ENCODE data around the gene LTBP1.
A peak's percentile ranks its signal among the peaks of the same experiment; 100 is the strongest.

Gene LTBP1

DNA sequence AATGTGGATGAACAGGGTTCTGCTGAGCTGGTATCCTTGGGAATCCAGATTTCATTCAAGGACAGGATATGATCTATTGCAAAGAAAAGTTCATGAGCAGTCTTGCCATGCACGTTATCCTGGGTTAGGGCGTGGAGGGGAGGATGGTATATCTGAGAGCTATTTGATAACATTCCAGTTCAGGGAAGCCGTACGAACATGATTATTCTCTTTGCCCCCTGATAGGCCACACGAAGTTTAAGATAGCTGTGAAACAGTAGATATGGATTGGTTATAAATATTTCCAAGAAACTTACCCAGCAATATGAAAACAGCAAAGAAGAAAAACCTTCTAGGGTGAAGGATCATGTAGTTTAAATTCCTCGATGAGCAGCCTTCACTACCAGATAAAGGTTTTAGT lies 171.9 kb downstream of the LTBP1 start:
- DNase-seq (ENCODE audit: low spot score), result no peak

DNA sequence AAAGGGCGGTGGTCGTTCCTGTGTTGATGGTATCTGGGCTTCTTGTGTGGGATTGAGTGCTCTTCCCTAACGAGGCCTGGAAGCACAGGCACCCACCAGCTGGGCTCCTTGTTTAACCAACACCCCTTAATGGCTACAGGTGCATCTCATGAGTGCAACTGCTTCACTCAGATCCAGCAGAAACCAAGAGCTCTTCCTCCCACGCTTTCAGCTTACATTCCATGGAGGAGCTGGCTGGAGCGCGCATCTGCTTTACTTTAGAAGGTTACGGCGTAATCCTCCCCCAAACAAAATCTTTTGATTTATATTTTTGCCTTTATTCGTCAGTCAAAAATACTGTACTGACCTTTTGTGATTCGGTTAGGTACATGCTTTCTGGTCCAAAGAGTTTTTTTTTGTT lies 174.7 kb downstream of the LTBP1 start:
- DNase-seq (ENCODE audit: low spot score), result no peak

DNA sequence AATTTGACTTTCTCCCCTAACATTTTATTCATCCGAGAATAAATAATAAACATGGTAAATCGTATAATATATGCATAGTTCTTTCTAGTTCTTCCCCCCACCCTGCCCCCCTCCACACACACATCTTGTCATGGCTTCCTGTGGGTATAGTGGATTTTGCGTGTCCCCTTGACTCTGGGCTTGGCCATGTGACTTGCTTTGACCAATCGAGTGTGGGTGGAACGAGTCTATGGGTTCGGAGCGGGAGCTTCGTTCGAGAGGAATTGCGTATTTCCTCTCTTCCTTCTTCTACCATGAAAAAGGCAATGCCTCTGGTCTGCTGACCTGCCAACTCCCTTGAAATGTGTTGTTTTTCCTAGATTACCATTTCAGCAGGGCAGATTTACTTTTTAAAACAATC lies 175.2 kb downstream of the LTBP1 start:
- DNase-seq (ENCODE audit: low spot score), result no peak

DNA sequence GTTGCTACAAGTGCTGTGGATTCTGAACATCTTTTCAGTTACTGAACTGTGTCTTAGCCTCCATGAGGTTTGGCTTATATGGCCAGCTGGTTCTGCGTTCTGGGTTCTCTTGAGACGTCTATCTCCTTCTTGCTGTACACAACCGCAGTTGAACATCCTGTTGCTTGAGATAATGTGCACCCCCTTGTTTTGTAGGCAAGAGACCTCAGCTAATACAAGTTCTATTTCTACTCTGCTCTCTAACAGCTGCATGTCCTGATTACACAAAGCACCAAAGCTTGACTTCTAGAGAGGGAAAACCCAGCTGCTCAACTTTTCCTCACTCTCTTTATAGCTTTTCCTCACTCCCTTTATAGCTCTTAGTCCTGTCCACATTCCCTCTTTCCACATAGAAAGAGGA lies 176.0 kb downstream of the LTBP1 start:
- DNase-seq (ENCODE audit: low spot score), result no peak

DNA sequence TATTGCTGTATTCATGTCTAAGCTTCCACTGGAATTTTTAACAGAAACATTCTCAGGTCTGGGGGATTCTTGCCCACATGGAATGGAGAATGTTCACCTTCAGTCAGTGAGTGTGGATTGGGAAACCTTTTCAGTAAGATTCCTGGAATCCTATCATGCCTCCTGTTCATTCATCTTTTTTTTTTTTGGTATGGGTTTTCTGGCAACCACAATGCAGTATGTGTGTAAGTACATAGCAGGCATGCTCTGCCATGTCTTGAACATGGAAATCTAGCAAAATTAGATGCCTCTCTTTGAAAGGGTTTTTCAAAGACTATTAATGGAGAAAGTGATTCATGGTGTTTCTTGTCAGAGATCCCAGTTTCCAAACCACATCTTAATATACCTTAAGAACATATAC lies 176.5 kb downstream of the LTBP1 start:
- no peak for DNase-seq (ENCODE audit: low spot score)

DNA sequence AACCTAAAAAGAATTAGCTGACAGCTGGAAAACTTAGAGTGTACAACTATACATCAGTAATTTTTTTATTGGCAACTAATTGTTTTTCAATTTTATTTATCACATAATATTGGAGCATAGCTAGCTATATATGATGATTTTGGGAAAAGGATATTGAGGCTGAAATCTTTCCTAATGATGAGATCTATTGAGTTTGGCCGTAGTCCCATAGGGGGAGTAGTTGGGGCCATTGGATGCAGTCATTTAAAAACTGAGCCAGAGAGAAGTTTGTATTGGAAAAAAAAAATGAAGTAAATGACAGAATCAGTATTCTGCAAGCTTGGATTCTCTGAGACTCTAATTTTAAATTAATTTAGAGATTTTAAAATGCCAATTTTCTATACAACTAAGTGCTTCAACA lies 179.8 kb downstream of the LTBP1 start:
- DNase-seq (ENCODE audit: low spot score), result no peak

DNA sequence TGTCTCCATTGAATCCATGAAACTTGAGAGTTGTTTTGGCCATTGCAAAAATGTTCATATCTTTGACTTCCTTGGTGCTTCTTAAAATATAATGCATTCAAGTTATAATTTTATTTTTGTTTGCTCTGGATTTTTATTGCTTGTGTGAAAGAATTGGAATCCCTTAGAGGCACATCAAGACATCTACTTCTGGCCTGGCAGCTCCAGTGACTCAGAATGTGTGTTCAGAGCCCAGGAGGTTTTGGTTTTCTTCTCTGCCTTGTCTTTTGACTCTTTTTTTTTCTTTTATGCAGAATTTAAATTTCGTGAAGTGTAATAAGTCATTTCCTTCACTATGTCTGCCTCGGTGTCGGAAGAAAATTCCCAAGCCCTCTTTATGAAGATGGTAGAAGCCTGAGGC lies 180.2 kb downstream of the LTBP1 start:
- DNase-seq (ENCODE audit: low spot score), result no peak

DNA sequence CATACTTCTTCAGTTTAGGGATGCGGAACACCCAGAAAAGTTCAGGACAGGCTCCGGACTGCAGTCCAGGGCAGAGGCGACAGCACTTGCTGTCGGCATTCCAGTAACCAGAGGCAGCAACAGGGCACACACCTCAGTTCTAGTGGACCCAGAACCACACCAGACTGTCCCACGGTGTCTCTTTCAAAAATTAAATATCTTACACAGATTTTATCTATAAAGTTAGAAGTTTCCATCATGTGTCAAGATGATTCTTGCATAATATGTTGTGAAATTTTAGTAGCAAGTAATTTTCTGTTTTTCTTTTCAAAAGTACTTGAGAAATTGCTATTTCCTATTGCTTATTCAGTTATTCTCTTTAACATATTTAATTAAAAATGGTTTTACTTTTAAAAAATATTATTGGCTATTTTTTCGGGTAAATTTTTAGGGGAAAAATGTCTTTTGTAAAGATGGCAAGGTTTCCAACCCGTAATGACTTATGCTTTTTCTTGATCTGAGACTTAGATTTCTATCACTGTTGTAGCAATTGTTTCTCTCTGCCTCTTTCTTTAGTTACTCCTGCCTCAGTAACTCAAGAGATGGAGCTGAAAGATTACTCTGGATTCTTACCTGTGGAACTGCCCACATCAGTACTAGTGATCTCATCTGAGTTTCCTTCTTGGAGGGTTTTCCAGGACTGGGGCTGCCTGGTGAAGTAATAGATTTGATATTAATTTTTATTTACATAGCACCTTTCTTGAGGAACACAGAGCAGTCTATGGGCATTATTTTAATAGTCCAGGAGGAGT lies 182.7 kb downstream of the LTBP1 start:
- DNase-seq (ENCODE audit: low spot score), result no peak

DNA sequence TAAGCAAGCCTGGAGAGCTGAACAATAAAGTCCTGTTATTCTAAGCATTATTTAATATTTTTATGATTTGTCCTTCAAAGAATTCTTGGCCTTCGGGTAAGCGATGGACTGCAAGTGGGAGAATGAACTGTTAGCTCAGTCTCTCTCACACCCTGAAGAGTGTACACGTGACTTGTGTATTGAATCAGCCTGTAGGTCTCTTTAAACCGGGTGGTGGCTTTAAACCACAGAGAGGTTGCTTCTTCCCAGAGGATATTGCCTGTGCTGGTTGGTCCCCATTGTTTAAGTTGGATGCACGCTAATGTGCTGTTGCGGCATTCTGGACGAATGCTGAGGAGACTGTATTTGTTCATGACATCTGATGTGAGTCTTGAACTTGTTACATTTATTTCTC lies 183.3 kb downstream of the LTBP1 start:
- DNase-seq (ENCODE audit: low spot score), result no peak

DNA sequence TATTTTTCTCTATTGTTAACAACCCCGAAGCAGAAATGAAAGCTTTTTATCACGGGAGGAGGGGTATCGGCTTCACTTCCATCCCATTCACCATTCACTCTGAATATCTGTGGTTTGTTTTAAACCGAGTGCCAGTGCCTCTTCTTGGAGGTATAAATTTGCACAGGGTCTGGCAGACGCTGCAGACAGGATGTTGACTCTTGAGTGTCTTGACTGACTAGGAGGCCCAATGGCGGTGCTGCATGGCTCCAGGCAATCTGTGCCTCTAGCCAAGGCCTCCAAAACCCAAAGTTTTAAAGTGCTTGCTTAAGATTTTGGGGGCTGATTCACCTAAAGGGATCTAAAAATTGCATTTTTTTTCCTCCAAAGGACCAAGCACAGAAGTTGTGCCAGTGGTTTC lies 183.8 kb downstream of the LTBP1 start:
- DNase-seq (ENCODE audit: low spot score), result no peak

DNA sequence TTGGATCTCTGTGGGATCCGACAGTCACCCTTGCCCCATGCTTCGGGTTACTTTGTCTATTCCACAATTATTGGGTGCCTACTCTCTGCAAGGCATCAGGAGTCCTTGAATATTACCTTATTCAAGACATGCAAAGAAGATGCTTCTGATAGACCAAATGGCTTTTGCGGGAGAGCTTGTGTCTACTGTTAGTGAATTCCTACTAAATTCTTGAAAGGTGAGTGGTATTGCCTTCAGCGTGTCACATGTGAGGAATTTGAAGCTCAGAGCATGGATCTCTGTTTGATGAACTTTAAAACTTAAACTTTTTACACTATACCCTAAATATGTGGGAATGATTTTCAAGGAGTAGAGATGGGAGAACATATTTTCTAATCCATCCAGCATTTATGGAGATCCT lies 184.4 kb downstream of the LTBP1 start:
- no peak for DNase-seq (ENCODE audit: low spot score)

DNA sequence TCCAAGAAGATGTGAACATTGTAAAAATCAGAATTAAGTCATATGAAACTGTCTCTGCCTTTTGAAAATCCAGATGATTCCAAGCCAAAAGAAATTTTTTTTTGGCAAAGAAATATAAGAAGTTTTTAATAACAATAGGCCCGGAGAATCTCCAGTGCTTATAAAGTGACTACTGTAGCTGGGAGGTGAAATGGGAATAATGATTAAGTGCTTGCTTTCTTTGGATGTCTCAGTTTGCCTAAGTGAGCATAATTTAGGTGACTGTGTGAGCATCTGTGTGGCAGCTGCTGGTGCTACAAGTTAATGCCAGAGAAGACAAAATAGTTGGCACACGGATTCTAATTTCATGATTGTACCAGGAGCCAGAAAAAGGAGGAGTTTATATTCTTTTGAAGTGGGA lies 185.0 kb downstream of the LTBP1 start:
- DNase-seq (ENCODE audit: low spot score), result no peak

DNA sequence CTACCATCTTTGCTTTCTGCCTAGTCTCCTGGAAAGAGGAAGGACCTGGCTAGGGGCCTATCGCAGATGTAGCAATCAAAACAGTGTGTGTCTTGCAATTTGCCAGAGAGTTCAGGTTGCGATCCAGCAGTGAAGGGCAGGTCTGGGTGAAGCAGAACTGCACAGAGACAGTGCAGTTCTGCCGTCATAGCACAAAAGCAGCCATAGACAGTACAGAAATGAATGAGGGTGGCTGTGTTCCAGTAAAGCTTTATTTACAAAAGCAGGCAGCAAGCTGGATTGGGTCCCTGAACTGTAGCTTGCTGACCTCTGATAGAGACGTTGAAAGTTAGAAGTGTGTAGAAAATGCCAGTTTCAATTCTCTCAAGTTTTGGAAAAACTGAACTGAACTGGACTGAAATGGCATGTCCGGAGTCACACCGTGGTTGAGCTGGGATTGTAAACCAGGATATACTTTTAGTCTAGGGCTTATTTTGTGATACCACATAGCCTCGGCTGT lies 186.8 kb downstream of the LTBP1 start:
- no peak for DNase-seq (ENCODE audit: low spot score)

DNA sequence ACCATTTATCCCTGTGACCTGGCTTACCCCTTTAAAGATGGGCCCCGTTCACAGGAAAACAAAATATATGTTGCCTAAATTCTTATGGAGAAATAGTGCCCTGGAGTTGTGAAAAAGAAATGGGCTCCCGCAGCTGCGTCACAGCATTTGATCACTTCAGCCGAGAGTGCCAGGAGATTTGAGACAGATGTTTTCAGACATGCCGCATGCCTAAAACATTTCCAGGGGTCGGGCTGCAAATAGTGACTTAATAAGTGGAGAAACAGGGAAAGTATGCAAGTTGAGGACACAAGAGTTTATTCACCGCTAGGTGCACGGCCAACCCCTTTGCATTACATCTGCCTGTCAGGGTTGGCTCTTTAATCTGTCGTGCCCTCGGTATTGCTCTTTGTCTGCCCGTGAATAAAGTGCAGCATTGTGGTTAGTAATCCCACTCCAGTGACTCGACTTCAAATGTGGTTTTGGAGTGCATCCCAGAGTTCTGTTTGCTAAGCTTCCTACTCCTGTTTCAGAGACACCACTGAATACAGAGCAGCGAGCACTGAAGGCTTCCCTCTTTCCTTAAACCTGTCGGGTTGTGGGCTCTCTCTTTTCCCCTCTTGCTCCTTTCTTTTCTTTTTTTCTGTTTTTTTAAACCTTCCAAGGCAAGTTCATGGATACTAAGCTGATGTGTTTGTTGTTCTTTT lies 187.5 kb downstream of the LTBP1 start:
- DNase-seq (ENCODE audit: low spot score), result peak; percentile 39

DNA sequence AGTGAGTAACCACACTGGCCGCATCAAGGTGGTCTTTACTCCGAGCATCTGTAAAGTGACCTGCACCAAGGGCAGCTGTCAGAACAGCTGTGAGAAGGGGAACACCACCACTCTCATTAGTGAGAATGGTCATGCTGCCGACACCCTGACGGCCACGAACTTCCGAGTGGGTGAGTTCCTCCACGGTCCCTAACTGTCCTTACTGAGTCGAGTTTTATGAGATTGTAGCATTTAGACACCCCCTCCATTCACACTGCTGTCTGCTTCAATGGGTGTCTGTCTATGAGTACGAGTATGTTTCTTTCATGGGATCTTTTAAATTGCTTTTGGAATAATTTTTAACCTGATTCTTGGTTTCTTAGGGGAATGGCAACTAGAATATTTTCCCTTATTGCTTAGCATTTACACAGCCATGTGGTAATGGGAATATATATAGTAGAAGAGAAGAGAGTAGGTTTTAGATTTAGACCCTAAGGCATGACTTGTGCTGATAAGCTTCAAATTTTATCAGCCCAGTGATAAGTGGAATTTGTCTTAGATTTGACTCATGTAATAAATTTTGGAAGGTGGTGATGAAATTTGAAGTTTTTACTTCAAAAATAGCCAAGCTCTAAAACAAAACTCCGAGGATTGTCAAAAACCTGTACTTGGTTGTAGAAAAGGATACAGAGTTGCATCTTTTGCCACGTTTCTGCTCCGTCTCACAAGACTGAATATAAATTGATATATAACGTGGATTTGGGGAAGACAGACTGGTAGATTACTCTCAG lies 188.2 kb downstream of the LTBP1 start:
- DNase-seq (ENCODE audit: low spot score), result no peak

DNA sequence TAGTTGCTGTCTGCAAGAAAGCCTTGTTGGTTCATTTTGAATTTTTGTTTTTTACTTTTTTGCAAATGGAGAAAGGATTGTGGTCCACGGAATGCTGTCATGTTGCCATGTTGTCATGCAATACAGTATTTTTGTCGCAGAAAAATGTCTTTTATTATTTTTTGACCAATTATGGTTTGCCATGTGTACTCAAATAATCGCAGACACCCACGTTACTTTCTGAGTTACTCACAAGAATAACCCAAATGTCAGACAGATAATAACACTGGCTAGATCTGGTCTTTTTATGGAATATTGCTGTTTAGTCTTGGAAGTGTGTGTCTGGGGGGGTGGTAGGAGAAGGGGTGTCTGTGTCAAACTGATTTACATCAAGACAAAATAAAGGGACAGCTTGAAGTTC lies 188.9 kb downstream of the LTBP1 start:
- no peak for DNase-seq (ENCODE audit: low spot score)

DNA sequence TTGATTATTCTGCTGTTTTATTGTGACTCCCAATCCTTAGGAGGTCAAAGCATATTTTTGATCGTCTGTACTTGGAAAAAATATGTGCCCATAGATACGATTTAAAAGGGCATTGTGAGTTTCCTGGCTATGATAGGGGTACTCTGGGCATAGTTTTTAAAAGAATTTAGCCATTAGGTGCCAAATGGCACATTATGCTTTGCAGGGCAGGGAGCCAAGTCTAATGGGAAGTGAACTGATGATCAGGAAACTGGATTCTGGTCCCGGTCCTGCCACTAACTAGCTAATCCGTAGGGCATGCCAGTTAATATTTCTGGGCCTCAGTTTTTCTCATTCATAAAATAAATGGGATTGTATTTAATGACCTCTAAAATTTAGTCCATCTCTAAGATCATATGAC lies 189.3 kb downstream of the LTBP1 start:
- no peak for DNase-seq (ENCODE audit: low spot score)

DNA sequence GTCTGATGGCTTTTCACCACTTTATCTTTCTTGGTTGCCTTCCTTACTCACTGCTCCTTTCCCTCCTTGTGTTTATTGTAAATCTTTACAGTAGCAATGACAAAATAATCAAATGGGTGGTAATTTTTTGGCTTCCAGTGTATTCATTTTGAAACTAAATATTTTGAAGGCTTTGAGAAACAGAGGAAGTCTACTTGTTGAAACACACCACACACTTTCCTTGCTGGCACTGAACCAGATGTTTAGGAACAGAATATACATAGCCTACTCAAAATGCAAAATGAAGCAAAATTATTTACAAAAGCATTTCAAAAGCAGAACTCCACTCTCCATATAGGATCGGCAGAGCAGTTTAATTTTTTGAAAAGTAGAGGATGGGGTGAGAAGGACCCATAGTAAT lies 189.8 kb downstream of the LTBP1 start:
- DNase-seq (ENCODE audit: low spot score), result no peak

DNA sequence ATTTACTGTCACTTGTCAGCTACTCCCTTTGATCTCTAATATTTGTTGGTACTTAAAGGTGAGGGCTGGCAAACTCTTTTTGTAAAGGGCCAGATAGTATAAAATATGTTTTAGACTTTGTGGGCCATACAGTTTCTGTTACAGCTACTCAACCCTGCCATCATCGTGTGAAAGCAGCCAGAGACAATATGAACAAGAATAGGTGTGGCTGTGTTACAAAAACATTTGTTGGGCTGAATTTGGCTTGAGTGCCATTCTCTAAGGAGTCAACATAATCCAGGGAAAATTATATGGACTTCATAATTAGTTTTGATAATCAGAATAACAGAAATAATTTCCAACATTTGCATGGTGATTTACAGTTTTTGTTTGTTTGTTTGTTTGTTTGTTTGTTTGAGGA lies 190.6 kb downstream of the LTBP1 start:
- DNase-seq (ENCODE audit: low spot score), result no peak

DNA sequence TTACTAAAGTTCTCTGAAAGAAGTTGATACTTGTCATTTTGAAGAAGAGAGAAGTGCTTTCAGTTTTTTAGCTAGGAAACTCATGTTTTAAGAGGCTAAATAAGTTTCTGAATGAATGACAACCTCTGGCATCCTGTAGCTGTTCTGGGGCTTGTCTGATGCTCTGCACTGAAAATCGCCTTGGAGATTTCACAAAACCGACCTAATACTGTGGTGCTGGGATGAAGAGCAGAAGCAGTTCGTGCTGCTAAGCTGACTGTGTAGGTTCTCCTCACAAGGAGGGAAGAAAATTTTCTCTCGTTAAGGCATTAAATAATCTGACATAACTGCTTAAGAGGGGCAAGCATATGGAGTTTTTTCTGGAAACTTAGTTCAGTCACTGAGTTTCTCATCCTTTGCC lies 193.2 kb downstream of the LTBP1 start:
- no peak for DNase-seq (ENCODE audit: low spot score)

DNA sequence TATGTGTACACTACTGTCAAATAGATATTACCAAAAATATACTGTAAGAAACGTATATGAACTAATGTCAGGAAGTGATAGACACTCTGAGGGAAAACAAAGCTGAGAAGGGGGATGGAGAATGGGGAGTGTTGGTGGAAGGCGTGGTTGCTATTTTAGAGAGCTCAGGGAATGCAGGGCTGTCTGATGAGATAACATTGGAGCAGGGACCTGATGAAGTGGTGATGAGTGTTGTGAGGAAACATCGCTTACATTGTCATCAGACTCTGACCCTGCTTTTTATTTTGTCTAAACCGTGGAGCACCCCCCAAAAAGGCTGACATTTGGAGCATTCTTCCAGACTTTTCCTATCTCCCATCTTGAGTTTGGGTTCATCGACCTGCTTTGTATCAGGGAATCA lies 194.7 kb downstream of the LTBP1 start:
- no peak for DNase-seq (ENCODE audit: low spot score)

DNA sequence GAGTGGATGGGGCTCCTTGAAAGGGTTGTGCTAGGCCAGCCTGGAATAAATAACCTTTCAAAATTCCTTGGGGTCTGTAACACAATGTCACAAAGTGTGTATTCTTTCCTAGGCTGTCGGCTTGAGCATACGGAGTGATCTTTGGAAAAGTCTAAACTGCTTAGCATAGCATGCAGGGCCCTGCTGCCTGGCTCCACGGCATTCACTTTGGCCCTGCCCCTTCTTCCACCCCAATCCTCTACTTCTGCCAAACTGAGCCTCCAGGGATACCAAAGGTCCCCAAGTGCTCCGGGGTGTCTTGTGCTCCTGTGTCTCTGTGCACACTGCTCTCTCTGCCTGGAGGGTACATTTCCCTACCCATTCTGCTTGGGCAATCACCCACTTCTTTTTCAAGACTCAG lies 196.1 kb downstream of the LTBP1 start:
- DNase-seq (ENCODE audit: low spot score), result no peak

DNA sequence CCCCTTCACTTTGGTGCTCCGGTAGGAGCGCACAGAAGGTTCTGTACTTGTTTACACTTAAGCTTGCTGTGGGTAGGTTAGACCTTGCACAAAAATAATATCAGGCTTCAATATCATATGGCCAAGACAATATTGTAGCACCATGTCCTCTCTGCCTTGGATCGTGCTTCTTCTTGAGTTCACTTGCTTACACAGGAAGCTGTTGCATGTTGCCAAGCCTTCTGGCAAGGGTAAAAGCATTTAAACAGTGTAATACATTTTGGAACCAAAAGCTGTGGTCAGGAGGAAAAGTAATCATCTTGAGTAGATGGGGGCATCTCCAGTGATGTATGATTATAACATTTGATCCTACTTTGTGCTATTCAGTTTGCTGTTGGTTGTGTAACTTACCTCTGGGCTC lies 197.5 kb downstream of the LTBP1 start:
- no peak for DNase-seq (ENCODE audit: low spot score)
